ENCODE data around the gene CEP19. TPM values are rescaled to one million over a fixed set of nuclear protein-coding genes. Genes with fewer than 3 reads are reported as not detected.

CEP19 gene
- total and polyA plus RNA-seq, 2 donors, result 2.5 to 8.5 TPM

DNA sequence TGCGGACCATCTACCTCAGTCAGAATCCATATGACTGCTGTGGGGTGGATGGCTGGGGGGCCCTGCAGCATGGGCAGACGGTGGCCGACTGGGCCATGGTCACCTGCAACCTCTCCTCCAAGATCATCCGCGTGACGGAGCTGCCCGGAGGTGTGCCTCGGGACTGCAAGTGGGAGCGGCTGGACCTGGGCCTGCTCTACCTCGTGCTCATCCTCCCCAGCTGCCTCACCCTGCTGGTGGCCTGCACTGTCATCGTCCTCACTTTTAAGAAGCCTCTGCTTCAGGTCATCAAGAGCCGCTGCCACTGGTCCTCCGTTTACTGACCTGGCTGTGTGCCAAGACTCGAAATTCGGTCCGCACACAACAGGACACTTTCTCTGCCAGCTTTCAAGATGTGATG lies 50.6 kb downstream of the CEP19 start:
- peaks cover 31 to 55% of the 10 kb centered on the region in 2 donors for H3K36me3 ChIP-seq (ENCODE audit: control insufficient read depth in 2 of 2, insufficient read depth in 2 of 2, low read length in 1 of 2)
- H3K27me3 ChIP-seq (ENCODE audit: control insufficient read depth in 2 of 2, insufficient read depth in 1 of 2, low read length in 1 of 2), result no peaks in the 10 kb centered on the region
- no peak for DNase-seq (ENCODE audit: low read depth in 6 of 9, low spot score in 9 of 9)
- H3K4me1 ChIP-seq (ENCODE audit: control insufficient read depth in 2 of 2, insufficient read depth in 2 of 2, low read length in 2 of 2), result peaks cover 0 to 12% of the 10 kb centered on the region in 2 donors
- H3K9me3 ChIP-seq (ENCODE audit: control insufficient read depth in 2 of 2, insufficient read depth in 1 of 2, low read length in 1 of 2), result no peaks in the 10 kb centered on the region
- H3K4me3 ChIP-seq (ENCODE audit: low read length in 2 of 2), result no peak overlapping the region
- 95% methylated on average over 16 of the region's 16 CpGs for WGBS
- H3K27ac ChIP-seq (ENCODE audit: low read depth in 1 of 2, low read length in 1 of 2), result no peak overlapping the region

DNA sequence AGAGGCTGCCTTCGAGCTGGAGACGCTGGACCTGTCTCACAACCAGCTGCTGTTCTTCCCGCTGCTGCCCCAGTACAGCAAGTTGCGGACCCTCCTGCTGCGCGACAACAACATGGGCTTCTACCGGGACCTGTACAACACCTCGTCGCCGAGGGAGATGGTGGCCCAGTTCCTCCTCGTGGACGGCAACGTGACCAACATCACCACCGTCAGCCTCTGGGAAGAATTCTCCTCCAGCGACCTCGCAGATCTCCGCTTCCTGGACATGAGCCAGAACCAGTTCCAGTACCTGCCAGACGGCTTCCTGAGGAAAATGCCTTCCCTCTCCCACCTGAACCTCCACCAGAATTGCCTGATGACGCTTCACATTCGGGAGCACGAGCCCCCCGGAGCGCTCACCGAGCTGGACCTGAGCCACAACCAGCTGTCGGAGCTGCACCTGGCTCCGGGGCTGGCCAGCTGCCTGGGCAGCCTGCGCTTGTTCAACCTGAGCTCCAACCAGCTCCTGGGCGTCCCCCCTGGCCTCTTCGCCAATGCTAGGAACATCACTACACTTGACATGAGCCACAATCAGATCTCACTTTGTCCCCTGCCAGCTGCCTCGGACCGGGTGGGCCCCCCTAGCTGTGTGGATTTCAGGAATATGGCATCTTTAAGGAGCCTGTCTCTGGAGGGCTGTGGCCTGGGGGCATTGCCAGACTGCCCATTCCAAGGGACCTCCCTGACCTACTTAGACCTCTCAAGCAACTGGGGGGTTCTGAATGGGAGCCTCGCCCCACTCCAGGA lies 51.5 kb downstream of the CEP19 start:
- Histone ChIP-seq H3K9me3 (ENCODE audit: control insufficient read depth in 2 of 2, insufficient read depth in 1 of 2, low read length in 1 of 2) (no peaks in the 10 kb centered on the region), H3K27ac (ENCODE audit: low read depth in 1 of 2, low read length in 1 of 2) (no peak overlapping the region), H3K4me3 (ENCODE audit: low read length in 2 of 2) (no peak overlapping the region), H3K27me3 (ENCODE audit: control insufficient read depth in 2 of 2, insufficient read depth in 1 of 2, low read length in 1 of 2) (no peaks in the 10 kb centered on the region), H3K4me1 (ENCODE audit: control insufficient read depth in 2 of 2, insufficient read depth in 2 of 2, low read length in 2 of 2) (peaks cover 0 to 5% of the 10 kb centered on the region in 2 donors), H3K36me3 (ENCODE audit: control insufficient read depth in 2 of 2, insufficient read depth in 2 of 2, low read length in 1 of 2) (peaks cover 34 to 63% of the 10 kb centered on the region in 2 donors)
- 95% methylated on average over 32 of the region's 32 CpGs for whole genome bisulfite sequencing
- DNase-seq (ENCODE audit: low read depth in 6 of 9, low spot score in 9 of 9), result no peak

DNA sequence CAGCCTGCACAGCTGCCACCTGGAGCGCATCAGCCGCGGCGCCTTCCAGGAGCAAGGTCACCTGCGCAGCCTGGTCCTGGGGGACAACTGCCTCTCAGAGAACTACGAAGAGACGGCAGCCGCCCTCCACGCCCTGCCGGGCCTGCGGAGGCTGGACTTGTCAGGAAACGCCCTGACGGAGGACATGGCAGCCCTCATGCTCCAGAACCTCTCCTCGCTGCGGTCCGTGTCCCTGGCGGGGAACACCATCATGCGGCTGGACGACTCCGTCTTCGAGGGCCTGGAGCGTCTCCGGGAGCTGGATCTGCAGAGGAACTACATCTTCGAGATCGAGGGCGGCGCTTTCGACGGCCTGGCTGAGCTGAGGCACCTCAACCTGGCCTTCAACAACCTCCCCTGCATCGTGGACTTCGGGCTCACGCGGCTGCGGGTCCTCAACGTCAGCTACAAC lies 52.1 kb downstream of the CEP19 start:
- Histone ChIP-seq H3K27me3 (ENCODE audit: control insufficient read depth in 2 of 2, insufficient read depth in 1 of 2, low read length in 1 of 2) (no peaks in the 10 kb centered on the region), H3K36me3 (ENCODE audit: control insufficient read depth in 2 of 2, insufficient read depth in 2 of 2, low read length in 1 of 2) (peaks cover 37 to 68% of the 10 kb centered on the region in 2 donors), H3K27ac (ENCODE audit: low read depth in 1 of 2, low read length in 1 of 2) (no peak overlapping the region), H3K4me3 (ENCODE audit: low read length in 2 of 2) (no peak overlapping the region), H3K4me1 (ENCODE audit: control insufficient read depth in 2 of 2, insufficient read depth in 2 of 2, low read length in 2 of 2) (peaks cover 0 to 2% of the 10 kb centered on the region in 2 donors), H3K9me3 (ENCODE audit: control insufficient read depth in 2 of 2, insufficient read depth in 1 of 2, low read length in 1 of 2) (no peaks in the 10 kb centered on the region)
- DNase-seq (ENCODE audit: low read depth in 6 of 9, low spot score in 9 of 9), result no peak
- WGBS, result 98% methylated on average over 35 of the region's 35 CpGs

Other genes starting within 250 kb of the CEP19 start
- gene RNF168, start 208.5 kb downstream of the CEP19 start, total RNA-seq, result 15.9 TPM
- gene RNF168, start 208.5 kb downstream of the CEP19 start, polyA plus RNA-seq, result 8.4 TPM
- not detected for gene SMCO1, start 196.9 kb downstream of the CEP19 start, total RNA-seq
- gene SMCO1, start 196.9 kb downstream of the CEP19 start, polyA plus RNA-seq, result 0.02 TPM
- gene WDR53, start 143.7 kb downstream of the CEP19 start, total RNA-seq, result 13.4 TPM
- 28.1 TPM for gene WDR53, start 143.7 kb downstream of the CEP19 start, polyA plus RNA-seq
- 9.9 TPM for gene FBXO45, start 143.6 kb downstream of the CEP19 start, total RNA-seq
- 7.0 TPM for gene FBXO45, start 143.6 kb downstream of the CEP19 start, polyA plus RNA-seq
- 6.3 TPM for gene NRROS, start 72.6 kb downstream of the CEP19 start, total RNA-seq
- 5.2 TPM for gene NRROS, start 72.6 kb downstream of the CEP19 start, polyA plus RNA-seq
- gene PIGX, start 127 bp upstream of the CEP19 start, total RNA-seq, result 28.1 TPM
- 13.4 TPM for gene PIGX, start 127 bp upstream of the CEP19 start, polyA plus RNA-seq
- gene PAK2, start 27.6 kb upstream of the CEP19 start, total RNA-seq, result 29.1 TPM
- gene PAK2, start 27.6 kb upstream of the CEP19 start, polyA plus RNA-seq, result 47.4 TPM
- gene SENP5, start 155.7 kb upstream of the CEP19 start, total RNA-seq, result 24.8 TPM
- 11.3 TPM for gene SENP5, start 155.7 kb upstream of the CEP19 start, polyA plus RNA-seq
- 46.6 TPM for gene NCBP2, start 230.3 kb upstream of the CEP19 start, total RNA-seq
- gene NCBP2, start 230.3 kb upstream of the CEP19 start, polyA plus RNA-seq, result 77.5 TPM

All from thymus (tissue), 11 donors.